Omental fat pad (tissue), 4 donors: Measurements from ENCODE around the gene MPPED2. TPM values are rescaled to one million over a fixed set of nuclear protein-coding genes. Genes with fewer than 3 reads are reported as not detected.

Experiments used
- ATAC-seq: fragments of 150-250 bp; one replicate; pipeline ENCODE4 v1.9.1; 2016; ENCODE audit warnings: mild to moderate bottlenecking, moderate library complexity; ENCODE audit not compliant: low FRiP score
- DNase-seq: peaks from one replicate; pipeline ENCODE4 v3.0.0-alpha.2; 2019; ENCODE audit warnings: low spot score
- total RNA-seq, 4 donors: library from RNA; depleted of rRNA; stranded (reverse); fragments of >200 nt; gene quantifications; one replicate each; pipeline ENCODE4 v1.1.0, GENCODE V29; 2016
- TF ChIP-seq, protein P1 (sequence below), 3 donors: fragments of 450-650 bp; IDR thresholded peaks; one replicate each; pipeline ENCODE4 v1.5.1; 2016 to 2017; ENCODE audit warnings: antibody characterized with exemption in 3 of 3, mild to moderate bottlenecking in 3 of 3, moderate library complexity in 2 of 3

Gene MPPED2
- total RNA-seq, 4 donors from 2014 or later: 5.6 to 12.0 (median 8.7) TPM

DNA sequence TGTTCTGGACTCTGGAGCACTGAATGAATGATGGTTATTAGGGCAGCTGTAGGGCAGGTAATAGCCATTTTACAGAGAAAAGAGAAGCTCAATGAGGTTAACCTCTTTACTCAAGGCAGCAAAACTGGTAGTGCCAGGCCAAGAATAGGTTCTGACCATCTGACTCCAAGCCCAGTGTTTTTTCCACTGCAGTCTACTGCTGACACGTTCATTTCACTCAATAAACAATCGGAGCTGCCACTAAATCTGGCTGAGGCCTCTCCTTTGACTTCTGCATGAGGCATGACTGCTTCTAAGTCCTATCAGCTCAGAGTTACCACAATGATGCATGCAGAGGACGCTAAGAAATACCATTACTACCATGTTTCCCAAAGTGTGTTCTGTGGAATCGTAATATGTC is 145.6 kb downstream of the MPPED2 start:
- TF ChIP-seq, protein P1, sequence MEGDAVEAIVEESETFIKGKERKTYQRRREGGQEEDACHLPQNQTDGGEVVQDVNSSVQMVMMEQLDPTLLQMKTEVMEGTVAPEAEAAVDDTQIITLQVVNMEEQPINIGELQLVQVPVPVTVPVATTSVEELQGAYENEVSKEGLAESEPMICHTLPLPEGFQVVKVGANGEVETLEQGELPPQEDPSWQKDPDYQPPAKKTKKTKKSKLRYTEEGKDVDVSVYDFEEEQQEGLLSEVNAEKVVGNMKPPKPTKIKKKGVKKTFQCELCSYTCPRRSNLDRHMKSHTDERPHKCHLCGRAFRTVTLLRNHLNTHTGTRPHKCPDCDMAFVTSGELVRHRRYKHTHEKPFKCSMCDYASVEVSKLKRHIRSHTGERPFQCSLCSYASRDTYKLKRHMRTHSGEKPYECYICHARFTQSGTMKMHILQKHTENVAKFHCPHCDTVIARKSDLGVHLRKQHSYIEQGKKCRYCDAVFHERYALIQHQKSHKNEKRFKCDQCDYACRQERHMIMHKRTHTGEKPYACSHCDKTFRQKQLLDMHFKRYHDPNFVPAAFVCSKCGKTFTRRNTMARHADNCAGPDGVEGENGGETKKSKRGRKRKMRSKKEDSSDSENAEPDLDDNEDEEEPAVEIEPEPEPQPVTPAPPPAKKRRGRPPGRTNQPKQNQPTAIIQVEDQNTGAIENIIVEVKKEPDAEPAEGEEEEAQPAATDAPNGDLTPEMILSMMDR (IDR thresholded peaks at IDR 0.05): no peak
- DNase-seq (no peak), ATAC-seq (no peak)

DNA sequence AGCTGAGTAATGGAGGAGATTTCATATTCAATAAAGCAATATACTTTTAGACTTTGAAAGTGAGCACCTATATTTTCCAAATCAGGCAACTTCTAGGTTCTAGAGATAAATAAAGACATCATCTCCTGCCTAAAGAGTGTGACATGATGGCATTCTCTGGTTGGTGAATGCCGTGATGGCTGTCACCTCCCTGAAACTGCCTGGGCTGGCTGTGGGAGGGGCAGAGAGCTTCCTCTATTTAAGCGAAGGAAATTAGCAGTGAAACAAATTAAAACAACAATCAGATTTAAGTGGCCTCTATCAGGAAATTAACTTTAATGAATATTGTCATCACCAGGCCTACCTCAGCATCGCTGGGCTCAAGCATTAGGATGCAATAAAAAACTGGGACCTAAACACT is 149.4 kb downstream of the MPPED2 start:
- TF ChIP-seq, protein P1 (IDR thresholded peaks at IDR 0.05): no peak
- DNase-seq (no peak), ATAC-seq (no peak)

DNA sequence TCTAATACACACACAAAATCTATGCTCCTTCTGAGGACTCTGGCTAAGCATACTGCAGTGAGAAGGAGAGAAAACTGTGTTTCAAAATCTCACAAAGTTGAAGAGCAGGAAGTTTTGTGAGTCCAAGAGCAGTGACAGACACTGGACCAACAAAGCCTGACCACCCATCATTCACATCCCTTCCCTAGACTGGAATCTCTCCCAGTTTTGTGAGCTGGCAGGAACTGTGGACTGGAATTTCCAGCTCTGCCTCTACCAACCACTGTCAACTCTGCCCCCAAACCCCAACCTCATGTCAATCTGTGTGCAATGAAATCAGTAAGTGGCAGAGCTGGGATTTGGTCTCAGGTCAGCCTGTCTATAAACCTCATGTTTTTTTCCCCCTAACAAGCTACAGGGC is 150.7 kb downstream of the MPPED2 start:
- DNase-seq (no peak), ATAC-seq (no peak)
- TF ChIP-seq, protein P1 (IDR thresholded peaks at IDR 0.05): no peak

DNA sequence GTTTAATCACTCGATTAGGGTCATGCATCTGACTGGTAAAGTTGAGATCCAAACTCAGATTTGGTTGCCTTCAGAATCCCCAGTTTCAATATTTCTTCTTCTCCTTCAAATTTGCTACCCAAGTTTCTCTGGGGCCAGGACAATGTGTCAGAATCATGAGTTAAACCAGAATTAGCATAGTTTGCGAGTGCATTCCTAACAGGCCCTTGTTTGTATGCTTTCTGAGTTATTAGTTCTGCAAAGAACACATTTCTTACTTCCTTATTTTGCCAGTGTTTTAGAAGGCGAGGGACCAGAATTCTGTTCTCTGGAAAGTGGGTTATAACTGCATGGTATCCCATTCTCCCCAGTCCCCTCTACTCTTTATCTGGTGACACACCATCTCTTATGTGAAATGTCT is 151.3 kb downstream of the MPPED2 start:
- DNase-seq (no peak), ATAC-seq (no peak)
- TF ChIP-seq, protein P1 (IDR thresholded peaks at IDR 0.05): no peak

DNA sequence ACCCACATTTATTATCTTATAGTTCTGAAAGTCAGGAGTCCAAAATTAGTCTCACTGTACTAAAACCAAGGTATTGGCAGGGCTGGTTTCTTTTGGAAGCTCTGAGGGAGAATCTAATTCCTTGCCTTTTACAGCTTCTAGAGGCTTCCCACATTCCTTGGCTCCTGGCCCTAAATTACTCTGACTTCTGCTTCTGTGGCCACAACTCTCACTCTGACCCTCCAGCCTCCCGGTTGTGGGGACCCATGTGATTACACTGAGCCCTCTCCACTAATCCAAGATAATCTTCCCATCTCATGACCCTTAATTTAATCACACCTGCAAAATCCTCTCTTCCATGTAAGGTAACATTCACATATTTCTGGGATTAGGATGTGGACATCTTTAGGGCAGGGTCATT is 152.3 kb downstream of the MPPED2 start:
- DNase-seq: no peak
- TF ChIP-seq, protein P1 (IDR thresholded peaks at IDR 0.05): no peak
- no peak for ATAC-seq

DNA sequence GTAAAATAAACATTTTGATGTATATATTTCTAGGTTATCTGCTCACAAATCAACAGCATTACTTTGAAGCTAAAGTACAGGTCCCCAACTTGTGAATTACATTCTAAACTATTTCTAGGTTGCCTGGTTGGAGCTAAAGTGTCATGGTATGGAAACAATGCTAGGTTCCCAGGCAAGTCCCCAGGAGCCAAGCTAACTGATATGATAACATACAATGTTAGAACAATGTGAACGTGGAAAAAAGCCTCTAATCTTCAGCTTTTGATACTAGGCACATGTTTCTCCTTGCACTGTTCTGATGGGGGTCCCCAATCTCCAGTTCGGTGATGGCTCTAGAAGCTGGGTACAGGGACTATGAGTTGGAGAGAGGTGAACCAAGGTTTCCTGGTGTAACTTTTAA is 153.4 kb downstream of the MPPED2 start:
- DNase-seq (no peak), ATAC-seq (no peak)
- TF ChIP-seq, protein P1 (IDR thresholded peaks at IDR 0.05): no peak

DNA sequence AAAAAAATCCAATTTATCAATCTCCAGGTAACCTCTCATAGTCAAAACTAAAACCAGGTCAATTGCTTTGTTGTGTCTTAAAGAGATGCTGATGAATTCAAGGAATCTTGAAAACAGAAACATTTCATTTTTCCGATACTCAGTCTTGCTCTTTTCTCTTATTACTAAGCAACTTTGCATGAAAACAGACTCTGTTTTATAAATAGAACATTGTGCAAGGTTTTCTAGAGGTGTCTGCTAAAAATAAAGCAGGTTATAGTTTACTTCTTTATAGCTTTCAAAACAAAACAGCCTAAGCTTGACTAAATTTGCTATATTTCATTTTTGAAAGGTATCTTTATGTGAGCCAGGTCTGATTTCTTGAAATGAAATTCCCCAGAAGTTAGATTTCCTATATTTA is 154.0 kb downstream of the MPPED2 start:
- no peak for ATAC-seq
- no peak for DNase-seq
- TF ChIP-seq, protein P1 (IDR thresholded peaks at IDR 0.05): no peak
